ENCODE measurements around the gene SCIN.
"Not testable (repeated sequence)": the region's sequence is repeated elsewhere in the genome, so short reads cannot be mapped to it uniquely, and the experiment has no call there.

Gene SCIN

GRCh38 chr7:12670000-12670729, 99.6 kb downstream of the SCIN start:
- TF ChIP-seq CTCF (IDR thresholded peaks at IDR 0.05), result no peak
- Histone ChIP-seq H3K27ac (no peak overlapping the region), H3K4me3 (ENCODE audit: low read depth in 1 of 2, low read length in 1 of 2) (no peak overlapping the region)

GRCh38 chr7:12670743-12671520, 100.4 kb downstream of the SCIN start:
- no peaks in the 10 kb centered on the region for H3K27me3 ChIP-seq
- TF ChIP-seq CTCF (IDR thresholded peaks at IDR 0.05), result no peak
- no peak overlapping the region for H3K27ac ChIP-seq
- H3K4me1 ChIP-seq (ENCODE audit: control insufficient read depth in 1 of 2, insufficient read depth in 1 of 2, low read depth in 1 of 2, low read length in 1 of 2), result peaks cover 0 to 10% of the 10 kb centered on the region in 2 experiments
- no peaks in the 10 kb centered on the region for H3K9me3 ChIP-seq
- H3K36me3 ChIP-seq, result no peaks in the 10 kb centered on the region
- no peak overlapping the region for H3K4me3 ChIP-seq (ENCODE audit: low read depth in 1 of 2, low read length in 1 of 2)

More at GRCh38 chr7:12670000-12670729, 99.6 kb downstream of the SCIN start:
- H3K36me3 ChIP-seq, result no peaks in the 10 kb centered on the region
- H3K9me3 ChIP-seq, result no peaks in the 10 kb centered on the region
- H3K4me1 ChIP-seq (ENCODE audit: control insufficient read depth in 1 of 2, insufficient read depth in 1 of 2, low read depth in 1 of 2, low read length in 1 of 2), result peaks cover 0 to 10% of the 10 kb centered on the region in 2 experiments
- H3K27me3 ChIP-seq, result no peaks in the 10 kb centered on the region

- H3K4me1 ChIP-seq (ENCODE audit: control insufficient read depth in 1 of 2, insufficient read depth in 1 of 2, low read depth in 1 of 2, low read length in 1 of 2), result peaks cover 0 to 10% of the 10 kb centered on the region in 2 experiments
- not testable (repeated sequence) for H3K36me3 ChIP-seq; H3K27ac ChIP-seq; H3K4me3 ChIP-seq (ENCODE audit: low read depth in 1 of 2, low read length in 1 of 2); H3K9me3 ChIP-seq; H3K27me3 ChIP-seq
Observed at GRCh38 chr7:12673436-12673835, 102.9 kb downstream of the SCIN start.

GRCh38 chr7:12674053-12674452, 103.5 kb downstream of the SCIN start:
- no peaks in the 10 kb centered on the region for H3K9me3 ChIP-seq
- H3K27me3 ChIP-seq, result no peaks in the 10 kb centered on the region
- no peaks in the 10 kb centered on the region for H3K36me3 ChIP-seq
- no peak for TF ChIP-seq CTCF (IDR thresholded peaks at IDR 0.05)
- peaks cover 0 to 10% of the 10 kb centered on the region in 2 experiments for H3K4me1 ChIP-seq (ENCODE audit: control insufficient read depth in 1 of 2, insufficient read depth in 1 of 2, low read depth in 1 of 2, low read length in 1 of 2)
- H3K4me3 ChIP-seq (ENCODE audit: low read depth in 1 of 2, low read length in 1 of 2), result no peak overlapping the region
- H3K27ac ChIP-seq, result no peak overlapping the region

GRCh38 chr7:12674861-12675260, 104.3 kb downstream of the SCIN start:
- Histone ChIP-seq H3K36me3 (no peaks in the 10 kb centered on the region), H3K4me3 (ENCODE audit: low read depth in 1 of 2, low read length in 1 of 2) (no peak overlapping the region), H3K9me3 (no peaks in the 10 kb centered on the region), H3K27ac (no peak overlapping the region), H3K4me1 (ENCODE audit: control insufficient read depth in 1 of 2, insufficient read depth in 1 of 2, low read depth in 1 of 2, low read length in 1 of 2) (peaks cover 0 to 10% of the 10 kb centered on the region in 2 experiments), H3K27me3 (no peaks in the 10 kb centered on the region)
- TF ChIP-seq CTCF (IDR thresholded peaks at IDR 0.05), result no peak

All from neutrophil (primary cell).